ENCODE results near the gene FAM168A.

- TF ChIP-seq CTCF (IDR thresholded peaks at IDR 0.05): no peak
- no peak for TF ChIP-seq EZH2 (IDR thresholded peaks at IDR 0.05)
- no peak for TF ChIP-seq EZH2phosphoT487 (IDR thresholded peaks at IDR 0.05)
Measured at GRCh38 chr11:73375830-73376159, 222.1 kb downstream of the FAM168A start.
